Fibroblast of skin of right biceps (primary cell): ENCODE measurements around the gene OTOL1.
A peak's percentile ranks its signal among the peaks of the same experiment; 100 is the strongest.

Experiments
- DNase-seq: peaks from one replicate; pipeline ENCODE4 v3.0.0-alpha.2; 2013

OTOL1 gene

DNA sequence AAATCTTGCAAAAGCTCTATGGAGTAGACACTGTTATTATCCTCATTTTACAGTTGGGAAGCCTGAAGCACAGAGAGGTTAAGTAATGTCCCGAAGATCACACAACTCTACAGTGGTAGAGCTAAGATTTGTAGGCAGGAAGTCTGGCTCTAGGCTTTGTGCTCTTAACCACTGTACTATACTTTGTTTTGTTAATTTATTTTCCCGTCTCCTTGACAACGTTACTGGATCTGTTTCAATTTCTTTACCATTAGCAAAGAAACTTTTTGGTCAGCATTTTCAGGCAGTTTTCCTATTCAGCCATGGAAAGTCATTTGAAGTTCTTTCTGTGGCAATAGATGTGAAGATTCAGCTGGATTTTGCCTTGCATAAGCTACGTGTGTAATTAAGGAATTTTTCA, 51.7 kb downstream of the OTOL1 start:
- no peak for DNase-seq

DNA sequence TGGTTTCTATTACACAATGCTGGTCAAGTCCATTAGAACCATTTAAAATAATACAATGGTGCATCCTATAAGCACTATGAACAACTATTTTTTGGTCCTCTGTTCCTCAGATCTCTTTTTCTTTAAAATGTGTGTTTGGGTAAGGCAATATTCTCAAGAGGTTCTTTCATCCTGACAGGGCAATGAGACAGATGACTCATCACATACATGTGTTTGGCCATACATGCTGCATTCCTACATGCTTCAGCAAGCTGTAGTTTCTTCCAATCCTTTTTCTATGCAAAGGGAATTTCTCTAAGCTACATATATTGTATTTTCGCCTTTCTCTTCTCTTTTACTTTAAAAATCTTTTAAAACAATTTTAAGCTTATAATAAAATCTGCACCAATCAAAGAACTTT, 52.7 kb downstream of the OTOL1 start:
- peak; percentile 8 for DNase-seq

DNA sequence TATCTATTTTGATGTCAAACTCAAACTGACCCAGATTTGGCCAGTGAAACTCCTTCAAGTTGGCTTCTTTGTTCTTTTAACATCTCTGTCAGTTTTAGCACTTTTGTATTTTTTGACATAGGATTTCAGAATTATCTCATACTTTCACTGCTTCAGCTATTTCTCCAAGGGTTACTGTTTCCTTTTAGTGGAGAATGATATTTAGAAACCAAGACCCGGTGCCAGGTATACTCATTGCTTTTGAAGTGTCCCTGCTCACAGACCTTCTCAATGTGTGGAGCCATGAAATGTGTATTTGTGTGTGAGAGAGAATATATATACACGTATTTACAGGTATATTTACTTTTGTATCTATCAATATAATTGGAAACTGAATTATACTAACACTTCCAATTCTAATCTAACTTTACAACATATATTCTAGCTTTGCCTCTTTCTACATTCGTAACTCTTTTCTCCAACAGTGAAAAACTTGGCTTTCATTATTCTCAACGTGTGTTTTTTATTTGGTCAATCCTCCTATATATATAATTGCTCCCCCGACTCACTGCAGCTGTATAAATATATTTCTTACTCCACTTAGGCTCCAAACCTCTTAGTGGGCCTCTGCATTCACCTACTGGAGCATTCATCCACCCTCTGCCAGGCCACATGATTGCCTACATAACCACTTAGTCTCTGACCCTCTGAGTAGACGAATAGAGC, 54.0 kb downstream of the OTOL1 start:
- DNase-seq = no peak

DNA sequence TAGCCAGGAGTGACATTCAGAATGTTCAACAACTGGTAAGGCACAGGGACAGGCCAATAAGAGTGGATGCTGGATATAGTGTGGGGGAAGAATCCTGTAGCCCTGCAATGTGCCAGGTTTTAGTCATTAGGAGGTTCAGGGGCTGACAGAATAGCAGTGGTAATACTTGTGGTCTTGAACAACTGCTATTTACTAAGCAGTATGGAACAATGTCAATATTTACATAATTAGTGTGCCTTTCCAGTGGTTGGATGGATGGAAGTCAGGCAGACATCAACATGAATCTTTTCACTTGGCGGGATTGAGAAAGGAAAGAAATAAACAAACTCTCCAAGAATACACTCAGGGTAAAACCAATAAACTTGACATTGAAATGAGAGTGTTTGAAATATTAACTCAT, 55.1 kb downstream of the OTOL1 start:
- no peak for DNase-seq

DNA sequence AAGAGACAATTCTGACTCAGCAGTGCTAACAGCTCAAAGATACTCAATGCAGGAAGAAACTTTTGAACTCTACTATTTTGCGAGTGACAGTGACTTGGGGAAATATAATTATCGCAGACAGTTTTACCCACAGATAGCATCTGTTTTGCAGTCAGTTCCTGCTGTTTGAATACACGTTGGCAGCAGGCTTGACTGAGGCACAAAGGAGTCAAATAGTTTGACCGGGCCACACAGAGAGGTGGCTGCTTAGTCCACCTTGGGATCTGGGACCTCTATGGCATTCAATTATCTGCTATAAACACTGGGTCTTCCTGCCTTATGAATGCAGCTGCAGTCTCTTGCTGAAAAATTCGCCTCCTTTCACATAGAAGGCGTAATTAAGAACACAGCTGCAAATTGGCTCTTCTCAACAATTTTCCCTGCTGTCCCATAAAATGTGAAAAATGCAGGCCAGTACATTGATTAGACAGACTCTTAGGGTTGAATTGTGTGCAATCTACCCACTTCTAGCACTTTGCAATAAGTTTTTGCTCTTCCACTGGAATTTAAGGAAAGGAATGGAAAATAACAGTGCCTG, 56.5 kb downstream of the OTOL1 start:
- no peak for DNase-seq
